Choroid plexus epithelial cell (primary cell): ENCODE results near the gene PCDHB5.
A peak's percentile ranks its signal among the peaks of the same experiment; 100 is the strongest.
"Not testable (repeated sequence)": the region's sequence is repeated elsewhere in the genome, so short reads cannot be mapped to it uniquely, and the experiment has no call there.

Experiments used
- DNase-seq: peaks from one replicate; pipeline ENCODE4 v3.0.0-alpha.2; 2010; ENCODE audit warnings: low read depth
- H3K4me3 ChIP-seq: 2 replicates; pipeline ENCODE4 v1.5.1; 2011; ENCODE audit warnings: low read depth, mild to moderate bottlenecking, control low read depth, low read length, moderate library complexity
- CTCF ChIP-seq: conservative IDR thresholded peaks from 2 replicates; pipeline ENCODE4 v1.5.1; 2011; ENCODE audit warnings: low read depth, mild to moderate bottlenecking, control low read depth, inconsistent platforms, low read length, moderate library complexity

PCDHB5 gene

GRCh38 chr5:141172381-141173204 is 37.6 kb downstream of the PCDHB5 start, which contains the start of gene PCDHB7:
PCDHB7 (plus strand) TSS chr5:141172644; CDS start chr5:141172836, 192 bp downstream.
- peak; percentile 44 for TF ChIP-seq CTCF
- H3K4me3 ChIP-seq: no peak within 1 kb of the TSS
- peak; percentile 17 for DNase-seq

- DNase-seq, H3K4me3 ChIP-seq: not testable (repeated sequence)
These were observed 39.5 kb downstream of the PCDHB5 start for GRCh38 chr5:141174291-141175104.

- TF ChIP-seq CTCF: no peak
- no peak for DNase-seq
- no peak overlapping the region for H3K4me3 ChIP-seq
These were observed 40.9 kb downstream of the PCDHB5 start for GRCh38 chr5:141175933-141176332.

GRCh38 chr5:141177577-141178191 is 42.7 kb downstream of the PCDHB5 start, which contains the start of gene PCDHB8:
PCDHB8 (plus strand) TSS chr5:141177790; CDS start chr5:141178035, 245 bp downstream.
- DNase-seq, H3K4me3 ChIP-seq: not testable (repeated sequence)

GRCh38 chr5:141179371-141179770 is 44.4 kb downstream of the PCDHB5 start:
- not testable (repeated sequence) for DNase-seq, H3K4me3 ChIP-seq

GRCh38 chr5:141179876-141180275 is 44.9 kb downstream of the PCDHB5 start:
- H3K4me3 ChIP-seq, DNase-seq: not testable (repeated sequence)

GRCh38 chr5:141180313-141180712 is 45.3 kb downstream of the PCDHB5 start:
- no peak overlapping the region for H3K4me3 ChIP-seq
- no peak for DNase-seq
- TF ChIP-seq CTCF: no peak

- DNase-seq: peak; percentile 4
- no peak within 1 kb of the TSS for H3K4me3 ChIP-seq
- peak; percentile 20 for TF ChIP-seq CTCF
These were observed 47.2 kb downstream of the PCDHB5 start, which contains the start of gene PCDHB16 for GRCh38 chr5:141182248-141182647. PCDHB16 (plus strand) TSS chr5:141182387; CDS start chr5:141182560, 173 bp downstream.

GRCh38 chr5:141184117-141184855 is 49.3 kb downstream of the PCDHB5 start:
- not testable (repeated sequence) for DNase-seq, H3K4me3 ChIP-seq
